Fibroblast of lung (primary cell): Measurements from ENCODE around the gene OVCA2. TPM values are rescaled to one million over a fixed set of nuclear protein-coding genes. Genes with fewer than 3 reads are reported as not detected.

Source experiments
- DNase-seq, 2 donors: peaks; one replicate each; pipeline versions ENCODE4 v3.0.0 to v3.0.0-alpha.2; 2010; ENCODE audit warnings: low read depth in 2 of 2
- H2AFZ ChIP-seq: 2 replicates; pipeline ENCODE4 v1.5.1; 2012; ENCODE audit warnings: low read length, control low read depth, inconsistent platforms
- H3K27ac ChIP-seq: 2 replicates; pipeline ENCODE4 v1.5.1; 2011; ENCODE audit warnings: low read length, control low read depth; ENCODE audit not compliant: insufficient read depth
- H3K27me3 ChIP-seq: 2 replicates; pipeline ENCODE4 v1.5.1; 2011; ENCODE audit warnings: mild to moderate bottlenecking, low read length; ENCODE audit not compliant: control insufficient read depth, insufficient read depth
- H3K36me3 ChIP-seq: 2 replicates; pipeline ENCODE4 v1.5.1; 2011; ENCODE audit warnings: low read length; ENCODE audit not compliant: control insufficient read depth, insufficient read depth
- H3K4me1 ChIP-seq: 2 replicates; pipeline ENCODE4 v1.5.1; 2011; ENCODE audit warnings: low read length; ENCODE audit not compliant: control insufficient read depth, insufficient read depth; ENCODE audit errors: extremely low read depth
- H3K4me2 ChIP-seq: 2 replicates; pipeline ENCODE4 v1.5.1; 2011; ENCODE audit warnings: low read length, control low read depth; ENCODE audit not compliant: insufficient read depth; ENCODE audit errors: extremely low read depth
- H3K4me3 ChIP-seq, 4 experiments: fragments of 200-600 bp in 1 of 4; sonication (generic) in 1 of 4; replicated peaks in 1 of 4; 2 replicates each; pipeline ENCODE4 v1.5.1; 2011 to 2016; ENCODE audit warnings: low read length in 4 of 4, low read depth in 3 of 4, mild to moderate bottlenecking in 3 of 4, control low read depth in 2 of 4, inconsistent platforms in 1 of 4, mixed read lengths in 1 of 4; ENCODE audit not compliant: insufficient read depth in 1 of 4; ENCODE audit errors: control extremely low read depth in 1 of 4
- H3K79me2 ChIP-seq: 2 replicates; pipeline ENCODE4 v1.5.1; 2012; ENCODE audit warnings: mild to moderate bottlenecking, low read length, inconsistent platforms; ENCODE audit not compliant: control insufficient read depth, insufficient read depth
- H3K9ac ChIP-seq: 2 replicates; pipeline ENCODE4 v1.5.1; 2011; ENCODE audit warnings: mild to moderate bottlenecking, low read length, control low read depth; ENCODE audit not compliant: insufficient read depth
- H3K9me3 ChIP-seq: 2 replicates; pipeline ENCODE4 v1.5.1; 2012; ENCODE audit warnings: low read depth, low read length; ENCODE audit not compliant: control insufficient read depth, insufficient read depth
- H4K20me1 ChIP-seq: 2 replicates; pipeline ENCODE4 v1.5.1; 2011; ENCODE audit warnings: low read length; ENCODE audit not compliant: control insufficient read depth, insufficient read depth; ENCODE audit errors: extremely low read depth
- CTCF ChIP-seq, 2 donors: IDR thresholded peaks in 1 of 2; conservative IDR thresholded peaks in 1 of 2; 1 replicate in 1 of 2; 2 replicates in 1 of 2; pipeline ENCODE4 v1.5.1; 2011 to 2012; ENCODE audit warnings: low read length in 2 of 2, control low read depth in 1 of 2, inconsistent platforms in 1 of 2, low read depth in 1 of 2, mild to moderate bottlenecking in 1 of 2
- EZH2 ChIP-seq: IDR thresholded peaks from 2 replicates; pipeline ENCODE4 v1.5.1; 2012; ENCODE audit warnings: low read length, control low read depth, mild to moderate bottlenecking; ENCODE audit errors: missing control alignments
- polyA plus RNA-seq, 2 donors: library from polyadenylated mRNA; depleted of rRNA in 1 of 2; stranded (reverse) in 1 of 2; unstranded in 1 of 2; fragments of >200 nt; gene quantifications; 2 replicates each; pipeline ENCODE4 v1.2.1, GENCODE V29; 2011 to 2012; ENCODE audit warnings: missing spikeins in 1 of 2
- total RNA-seq: library from RNA; depleted of rRNA; stranded (reverse); fragments of >200 nt; gene quantifications from 2 replicates; pipeline ENCODE4 v1.2.1, GENCODE V29; 2014

The OVCA2 gene
- total and polyA plus RNA-seq, 2 donors (not counting 1 experiment from before 2014, with no cell fraction given) = 27.9 to 40.6 TPM

- Histone ChIP-seq H3K9me3 (no peaks in the 10 kb centered on the region), H2AFZ (no peak overlapping the region), H3K4me3 (peak overlapping the region; percentile 57 to 88 (median 78)), H3K4me2 (peak overlapping the region; percentile 85), H3K36me3 (peaks cover 25% of the 10 kb centered on the region), H4K20me1 (no peaks in the 10 kb centered on the region), H3K4me1 (peaks cover 12% of the 10 kb centered on the region), H3K27me3 (no peaks in the 10 kb centered on the region), H3K9ac (peak overlapping the region; percentile 93), H3K79me2 (peaks cover 54% of the 10 kb centered on the region), H3K27ac (peak overlapping the region; percentile 89)
- no peak for TF ChIP-seq CTCF (conservative IDR thresholded peaks at IDR 0.05 in 1 of 2, IDR thresholded peaks at IDR 0.05 in 1 of 2; ENCODE audit: low read depth in 1 of 2, low read length in 2 of 2)
- TF ChIP-seq EZH2 = no peak
- peak in 1 of 2 donors; percentile 67 for DNase-seq
These were observed 13.7 kb downstream of the OVCA2 start for GRCh38 chr17:2055292-2056205.

- TF ChIP-seq CTCF (conservative IDR thresholded peaks at IDR 0.05 in 1 of 2, IDR thresholded peaks at IDR 0.05 in 1 of 2; ENCODE audit: low read depth in 1 of 2, low read length in 2 of 2) (no peak), EZH2 (no peak)
- Histone ChIP-seq H3K27me3 (no peaks in the 10 kb centered on the region), H2AFZ (no peak overlapping the region), H3K27ac (peak overlapping the region; percentile 89), H3K9ac (peak overlapping the region; percentile 90), H3K79me2 (peaks cover 63% of the 10 kb centered on the region), H3K4me1 (peaks cover 22% of the 10 kb centered on the region), H4K20me1 (no peaks in the 10 kb centered on the region), H3K4me3 (peak overlapping the region; percentile 57 to 88 (median 75)), H3K4me2 (peak overlapping the region; percentile 85), H3K9me3 (no peaks in the 10 kb centered on the region), H3K36me3 (peaks cover 33% of the 10 kb centered on the region)
- DNase-seq = peak; percentile 73 to 74
These were observed 14.7 kb downstream of the OVCA2 start for GRCh38 chr17:2056206-2057174.
